K562 (cell line): ENCODE results near the gene FDX2. TPM values are rescaled to one million over a fixed set of nuclear protein-coding genes. Genes with fewer than 3 reads are reported as not detected.
A peak's percentile ranks its signal among the peaks of the same experiment; 100 is the strongest.

Experiments used
- BRCA1 ChIP-seq, 2 experiments: fragments of 450-650 bp in 1 of 2; sonication (generic) in 1 of 2; formaldehyde crosslinking in 1 of 2; IDR thresholded peaks; 2 replicates each; pipeline versions ENCODE4 v1.5.0 to v1.6.1; 2017 to 2020; ENCODE audit warnings: mild to moderate bottlenecking in 1 of 2, missing genetic modification reagents in 1 of 2
- FOXK2 ChIP-seq, 2 experiments: fragments of 450-650 bp; IDR thresholded peaks in 1 of 2; conservative IDR thresholded peaks in 1 of 2; 2 replicates each; pipeline ENCODE4 v1.6.1; 2016; ENCODE audit warnings: low read depth in 2 of 2, mild to moderate bottlenecking in 1 of 2
- GATA2 ChIP-seq: sonication (generic); formaldehyde crosslinking; IDR thresholded peaks from 2 replicates; pipeline ENCODE4 v1.4.0; 2020; ENCODE audit warnings: mild to moderate bottlenecking, missing genetic modification reagents
- ILK ChIP-seq: fragments of 450-650 bp; IDR thresholded peaks from 2 replicates; pipeline ENCODE4 v1.6.1; 2016; ENCODE audit warnings: missing genetic modification characterization, low read depth, mild to moderate bottlenecking, missing compliant biosample characterization, moderate library complexity, borderline replicate concordance
- MAZ ChIP-seq, 2 experiments: fragments of 450-650 bp in 1 of 2; sonication (generic) in 1 of 2; formaldehyde crosslinking; IDR thresholded peaks in 1 of 2; conservative IDR thresholded peaks in 1 of 2; 2 replicates each; pipeline versions ENCODE4 v1.4.0 to v1.5.0; 2020; ENCODE audit warnings: mild to moderate bottlenecking in 1 of 2, missing genetic modification reagents in 1 of 2
- NCOR1 ChIP-seq: fragments of 450-650 bp; IDR thresholded peaks from 2 replicates; pipeline ENCODE4 v1.6.1; 2016; ENCODE audit warnings: mild to moderate bottlenecking, moderate library complexity
- NFYB ChIP-seq: IDR thresholded peaks from 2 replicates; pipeline ENCODE4 v1.6.1; 2011; ENCODE audit warnings: mild to moderate bottlenecking, moderate library complexity; ENCODE audit not compliant: insufficient read length; ENCODE audit errors: extremely low read depth
- PHF8 ChIP-seq: fragments of 200-600 bp; sonication (generic); IDR thresholded peaks from 2 replicates; pipeline ENCODE4 v1.6.1; 2012; ENCODE audit warnings: mixed run types, mild to moderate bottlenecking, inconsistent platforms, low read length, moderate library complexity, borderline replicate concordance
- RFX1 ChIP-seq: fragments of 450-650 bp; IDR thresholded peaks from 2 replicates; pipeline ENCODE4 v1.6.1; 2016; ENCODE audit warnings: mild to moderate bottlenecking, moderate library complexity
- ZNF12 ChIP-seq: sonication (generic); formaldehyde crosslinking; IDR thresholded peaks from 2 replicates; pipeline ENCODE4 v1.4.0; 2020; ENCODE audit warnings: mild to moderate bottlenecking, missing genetic modification reagents
- ZNF41 ChIP-seq: fragments of 250-450 bp; sonication (Bioruptor Pico); conservative IDR thresholded peaks from 2 replicates; pipeline ENCODE4 v1.4.0; 2020; ENCODE audit warnings: mild to moderate bottlenecking
- polyA plus RNA-seq, 8 experiments: library from polyadenylated mRNA; depleted of rRNA in 4 of 8; stranded (reverse) in 5 of 8; unstranded in 3 of 8; fragments of >200 nt; fragmentation: Nextera tagmentation in 2 of 8; fragmentation: Illumina TruSeq in 1 of 8; extraction: Ambion mirVana in 2 of 8; extraction: Trizol in 1 of 8; gene quantifications; 2 replicates each; pipeline versions ENCODE4 v1.2.1 to v1.2.3, GENCODE V29; 2011 to 2014; ENCODE audit warnings: inconsistent platforms in 1 of 8, missing spikeins in 1 of 8
- total RNA-seq, 7 experiments: library from RNA; depleted of rRNA in 6 of 7; stranded (reverse); fragments of >200 nt in 6 of 7; fragmentation: Illumina TruSeq in 2 of 7; extraction: Trizol in 2 of 7; gene quantifications; 2 replicates each; pipeline versions ENCODE4 v1.2.1 to v1.2.3, GENCODE V29; 2011 to 2021; ENCODE audit warnings: low replicate concordance in 1 of 7
- TF ChIP-seq, protein P1 (sequence below): sonication (generic); formaldehyde crosslinking; IDR thresholded peaks from 2 replicates; pipeline ENCODE4 v1.8.1; 2023; ENCODE audit warnings: mild to moderate bottlenecking, missing genetic modification reagents
- TF ChIP-seq, protein P2 (sequence below): fragments of 250-450 bp; sonication (Bioruptor Pico); IDR thresholded peaks from 2 replicates; pipeline ENCODE4 v1.8.0; 2022; ENCODE audit warnings: moderate library complexity, mild to moderate bottlenecking, inconsistent platforms
- TF ChIP-seq, protein P3 (sequence below): fragments of 450-650 bp; formaldehyde crosslinking; IDR thresholded peaks from 2 replicates; pipeline ENCODE4 v1.4.0; 2020; ENCODE audit warnings: mild to moderate bottlenecking, moderate library complexity
- TF ChIP-seq, protein P4 (sequence below), 2 experiments: fragments of 450-650 bp in 1 of 2; sonication (generic) in 1 of 2; formaldehyde crosslinking in 1 of 2; IDR thresholded peaks in 1 of 2; conservative IDR thresholded peaks in 1 of 2; 2 replicates each; pipeline versions ENCODE4 v1.6.1 to v1.8.1; 2016 to 2023; ENCODE audit warnings: mild to moderate bottlenecking in 2 of 2, moderate library complexity in 2 of 2, inconsistent platforms in 1 of 2, missing genetic modification reagents in 1 of 2
- TF ChIP-seq, protein P5 (sequence below): fragments of 450-650 bp; IDR thresholded peaks from 2 replicates; pipeline ENCODE4 v1.6.1; 2017; ENCODE audit warnings: antibody characterized with exemption, mild to moderate bottlenecking

FDX2 gene
- total and polyA plus RNA-seq, 9 of the 15 experiments (the other 6 are each of a cell fraction or from before 2014, with no cell fraction given): 2.5 to 49.8 (median 29.7) TPM

DNA sequence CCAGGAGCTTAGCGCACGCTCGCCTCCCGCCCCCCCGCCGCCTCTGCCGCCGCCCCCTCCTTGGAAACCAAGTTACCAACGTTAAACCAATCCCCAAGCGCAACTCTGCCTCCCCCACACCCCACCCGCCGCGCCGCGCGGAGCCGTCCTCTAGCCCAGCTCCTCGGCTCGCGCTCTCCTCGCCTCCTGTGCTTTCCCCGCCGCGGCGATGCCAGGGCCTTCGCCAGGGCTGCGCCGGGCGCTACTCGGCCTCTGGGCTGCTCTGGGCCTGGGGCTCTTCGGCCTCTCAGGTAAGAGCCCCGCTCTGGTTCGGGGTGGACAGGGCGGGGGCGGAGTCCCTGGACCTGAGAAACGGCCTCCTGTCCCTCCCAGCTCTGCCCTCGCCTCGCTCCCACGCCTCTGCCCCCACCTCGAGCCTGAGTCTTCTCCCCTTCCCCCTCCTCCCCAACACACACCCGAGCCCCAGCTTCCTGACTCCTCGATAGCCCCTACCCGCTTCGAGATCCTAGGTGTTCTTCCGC lies 25.9 kb downstream of the FDX2 start, which contains the start of gene ICAM5 (continued):
- TF ChIP-seq, protein P1, sequence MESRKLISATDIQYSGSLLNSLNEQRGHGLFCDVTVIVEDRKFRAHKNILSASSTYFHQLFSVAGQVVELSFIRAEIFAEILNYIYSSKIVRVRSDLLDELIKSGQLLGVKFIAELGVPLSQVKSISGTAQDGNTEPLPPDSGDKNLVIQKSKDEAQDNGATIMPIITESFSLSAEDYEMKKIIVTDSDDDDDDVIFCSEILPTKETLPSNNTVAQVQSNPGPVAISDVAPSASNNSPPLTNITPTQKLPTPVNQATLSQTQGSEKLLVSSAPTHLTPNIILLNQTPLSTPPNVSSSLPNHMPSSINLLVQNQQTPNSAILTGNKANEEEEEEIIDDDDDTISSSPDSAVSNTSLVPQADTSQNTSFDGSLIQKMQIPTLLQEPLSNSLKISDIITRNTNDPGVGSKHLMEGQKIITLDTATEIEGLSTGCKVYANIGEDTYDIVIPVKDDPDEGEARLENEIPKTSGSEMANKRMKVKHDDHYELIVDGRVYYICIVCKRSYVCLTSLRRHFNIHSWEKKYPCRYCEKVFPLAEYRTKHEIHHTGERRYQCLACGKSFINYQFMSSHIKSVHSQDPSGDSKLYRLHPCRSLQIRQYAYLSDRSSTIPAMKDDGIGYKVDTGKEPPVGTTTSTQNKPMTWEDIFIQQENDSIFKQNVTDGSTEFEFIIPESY (CRISPR knock-in tag): no peak
- TF ChIP-seq BRCA1 (IDR thresholded peaks at IDR 0.05) (no peak), BRCA1 (CRISPR knock-in tag; IDR thresholded peaks at IDR 0.05) (no peak), NCOR1 (no peak), GATA2 (CRISPR knock-in tag) (peak; percentile 4; the same call in 1 of the 2 replicates), NFYB (no peak), MAZ (CRISPR knock-in tag; conservative IDR thresholded peaks at IDR 0.05 in 1 of 2, IDR thresholded peaks at IDR 0.05 in 1 of 2) (peak; percentile 86 to 93), ZNF41 (CRISPR knock-in tag) (no peak), RFX1 (no peak), ILK (tag) (no peak), PHF8 (peak; percentile 47; the same call in 1 of the 2 replicates), ZNF12 (CRISPR knock-in tag) (no peak; the same call in 1 of the 2 replicates), FOXK2 (conservative IDR thresholded peaks at IDR 0.05 in 1 of 2, IDR thresholded peaks at IDR 0.05 in 1 of 2; ENCODE audit: low read depth in 2 of 2) (no peak)
- TF ChIP-seq, protein P2, sequence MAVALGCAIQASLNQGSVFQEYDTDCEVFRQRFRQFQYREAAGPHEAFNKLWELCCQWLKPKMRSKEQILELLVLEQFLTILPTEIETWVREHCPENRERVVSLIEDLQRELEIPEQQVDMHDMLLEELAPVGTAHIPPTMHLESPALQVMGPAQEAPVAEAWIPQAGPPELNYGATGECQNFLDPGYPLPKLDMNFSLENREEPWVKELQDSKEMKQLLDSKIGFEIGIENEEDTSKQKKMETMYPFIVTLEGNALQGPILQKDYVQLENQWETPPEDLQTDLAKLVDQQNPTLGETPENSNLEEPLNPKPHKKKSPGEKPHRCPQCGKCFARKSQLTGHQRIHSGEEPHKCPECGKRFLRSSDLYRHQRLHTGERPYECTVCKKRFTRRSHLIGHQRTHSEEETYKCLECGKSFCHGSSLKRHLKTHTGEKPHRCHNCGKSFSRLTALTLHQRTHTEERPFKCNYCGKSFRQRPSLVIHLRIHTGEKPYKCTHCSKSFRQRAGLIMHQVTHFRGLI (CRISPR knock-in tag): no peak
- TF ChIP-seq, protein P3, sequence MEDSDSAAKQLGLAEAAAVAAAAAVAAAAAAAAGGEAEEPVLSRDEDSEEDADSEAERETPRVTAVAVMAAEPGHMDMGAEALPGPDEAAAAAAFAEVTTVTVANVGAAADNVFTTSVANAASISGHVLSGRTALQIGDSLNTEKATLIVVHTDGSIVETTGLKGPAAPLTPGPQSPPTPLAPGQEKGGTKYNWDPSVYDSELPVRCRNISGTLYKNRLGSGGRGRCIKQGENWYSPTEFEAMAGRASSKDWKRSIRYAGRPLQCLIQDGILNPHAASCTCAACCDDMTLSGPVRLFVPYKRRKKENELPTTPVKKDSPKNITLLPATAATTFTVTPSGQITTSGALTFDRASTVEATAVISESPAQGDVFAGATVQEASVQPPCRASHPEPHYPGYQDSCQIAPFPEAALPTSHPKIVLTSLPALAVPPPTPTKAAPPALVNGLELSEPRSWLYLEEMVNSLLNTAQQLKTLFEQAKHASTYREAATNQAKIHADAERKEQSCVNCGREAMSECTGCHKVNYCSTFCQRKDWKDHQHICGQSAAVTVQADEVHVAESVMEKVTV (CRISPR knock-in tag): no peak
- TF ChIP-seq, protein P4, sequence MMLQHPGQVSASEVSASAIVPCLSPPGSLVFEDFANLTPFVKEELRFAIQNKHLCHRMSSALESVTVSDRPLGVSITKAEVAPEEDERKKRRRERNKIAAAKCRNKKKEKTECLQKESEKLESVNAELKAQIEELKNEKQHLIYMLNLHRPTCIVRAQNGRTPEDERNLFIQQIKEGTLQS (IDR thresholded peaks at IDR 0.05): no peak
- TF ChIP-seq, protein P4 (CRISPR knock-in tag; conservative IDR thresholded peaks at IDR 0.05): no peak
- TF ChIP-seq, protein P5, sequence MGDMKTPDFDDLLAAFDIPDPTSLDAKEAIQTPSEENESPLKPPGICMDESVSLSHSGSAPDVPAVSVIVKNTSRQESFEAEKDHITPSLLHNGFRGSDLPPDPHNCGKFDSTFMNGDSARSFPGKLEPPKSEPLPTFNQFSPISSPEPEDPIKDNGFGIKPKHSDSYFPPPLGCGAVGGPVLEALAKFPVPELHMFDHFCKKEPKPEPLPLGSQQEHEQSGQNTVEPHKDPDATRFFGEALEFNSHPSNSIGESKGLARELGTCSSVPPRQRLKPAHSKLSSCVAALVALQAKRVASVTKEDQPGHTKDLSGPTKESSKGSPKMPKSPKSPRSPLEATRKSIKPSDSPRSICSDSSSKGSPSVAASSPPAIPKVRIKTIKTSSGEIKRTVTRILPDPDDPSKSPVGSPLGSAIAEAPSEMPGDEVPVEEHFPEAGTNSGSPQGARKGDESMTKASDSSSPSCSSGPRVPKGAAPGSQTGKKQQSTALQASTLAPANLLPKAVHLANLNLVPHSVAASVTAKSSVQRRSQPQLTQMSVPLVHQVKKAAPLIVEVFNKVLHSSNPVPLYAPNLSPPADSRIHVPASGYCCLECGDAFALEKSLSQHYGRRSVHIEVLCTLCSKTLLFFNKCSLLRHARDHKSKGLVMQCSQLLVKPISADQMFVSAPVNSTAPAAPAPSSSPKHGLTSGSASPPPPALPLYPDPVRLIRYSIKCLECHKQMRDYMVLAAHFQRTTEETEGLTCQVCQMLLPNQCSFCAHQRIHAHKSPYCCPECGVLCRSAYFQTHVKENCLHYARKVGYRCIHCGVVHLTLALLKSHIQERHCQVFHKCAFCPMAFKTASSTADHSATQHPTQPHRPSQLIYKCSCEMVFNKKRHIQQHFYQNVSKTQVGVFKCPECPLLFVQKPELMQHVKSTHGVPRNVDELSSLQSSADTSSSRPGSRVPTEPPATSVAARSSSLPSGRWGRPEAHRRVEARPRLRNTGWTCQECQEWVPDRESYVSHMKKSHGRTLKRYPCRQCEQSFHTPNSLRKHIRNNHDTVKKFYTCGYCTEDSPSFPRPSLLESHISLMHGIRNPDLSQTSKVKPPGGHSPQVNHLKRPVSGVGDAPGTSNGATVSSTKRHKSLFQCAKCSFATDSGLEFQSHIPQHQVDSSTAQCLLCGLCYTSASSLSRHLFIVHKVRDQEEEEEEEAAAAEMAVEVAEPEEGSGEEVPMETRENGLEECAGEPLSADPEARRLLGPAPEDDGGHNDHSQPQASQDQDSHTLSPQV: no peak
